Measurements from ENCODE around the gene ADIRF.

DNA sequence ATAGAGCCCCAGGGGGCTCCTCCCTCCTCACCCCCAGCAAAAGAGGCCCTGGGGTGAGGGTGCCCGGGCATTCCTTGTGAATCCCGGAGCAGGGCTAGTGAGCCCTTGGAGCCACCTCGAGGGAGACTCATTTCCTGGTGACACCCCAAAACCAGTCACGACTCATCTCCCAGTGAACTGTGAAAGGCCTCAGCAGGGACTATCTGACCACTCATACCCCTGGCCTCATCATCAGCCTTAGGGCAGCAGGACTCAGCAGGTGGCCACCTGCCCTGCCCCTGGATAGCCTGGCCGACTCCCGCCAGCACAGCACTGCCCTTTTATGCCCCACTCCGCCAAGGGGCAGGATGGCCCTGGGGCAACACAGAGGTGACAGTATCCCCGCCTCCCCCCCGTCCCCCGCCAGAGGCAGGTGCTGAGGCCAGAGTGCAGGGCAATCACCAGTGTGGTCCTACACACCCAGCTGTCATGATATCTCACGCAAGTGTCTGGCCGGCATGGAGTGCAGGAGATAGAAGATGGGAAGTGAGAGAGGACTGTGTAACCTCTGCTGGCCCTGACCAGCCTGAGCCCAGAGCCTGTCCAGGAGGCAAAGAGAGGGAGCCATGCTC, 6.7 kb upstream of the ADIRF start:
- TF ChIP-seq, protein P1, sequence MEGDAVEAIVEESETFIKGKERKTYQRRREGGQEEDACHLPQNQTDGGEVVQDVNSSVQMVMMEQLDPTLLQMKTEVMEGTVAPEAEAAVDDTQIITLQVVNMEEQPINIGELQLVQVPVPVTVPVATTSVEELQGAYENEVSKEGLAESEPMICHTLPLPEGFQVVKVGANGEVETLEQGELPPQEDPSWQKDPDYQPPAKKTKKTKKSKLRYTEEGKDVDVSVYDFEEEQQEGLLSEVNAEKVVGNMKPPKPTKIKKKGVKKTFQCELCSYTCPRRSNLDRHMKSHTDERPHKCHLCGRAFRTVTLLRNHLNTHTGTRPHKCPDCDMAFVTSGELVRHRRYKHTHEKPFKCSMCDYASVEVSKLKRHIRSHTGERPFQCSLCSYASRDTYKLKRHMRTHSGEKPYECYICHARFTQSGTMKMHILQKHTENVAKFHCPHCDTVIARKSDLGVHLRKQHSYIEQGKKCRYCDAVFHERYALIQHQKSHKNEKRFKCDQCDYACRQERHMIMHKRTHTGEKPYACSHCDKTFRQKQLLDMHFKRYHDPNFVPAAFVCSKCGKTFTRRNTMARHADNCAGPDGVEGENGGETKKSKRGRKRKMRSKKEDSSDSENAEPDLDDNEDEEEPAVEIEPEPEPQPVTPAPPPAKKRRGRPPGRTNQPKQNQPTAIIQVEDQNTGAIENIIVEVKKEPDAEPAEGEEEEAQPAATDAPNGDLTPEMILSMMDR (IDR thresholded peaks at IDR 0.05; ENCODE audit: poor library complexity, severe bottlenecking) = no peak
- TF ChIP-seq TAF1 (IDR thresholded peaks at IDR 0.05; ENCODE audit: low read depth) (no peak), SMC3 (conservative IDR thresholded peaks at IDR 0.05; ENCODE audit: poor library complexity) (no peak), POLR2AphosphoS5 (IDR thresholded peaks at IDR 0.05) (no peak), EZH2 (IDR thresholded peaks at IDR 0.05; ENCODE audit: borderline replicate concordance, insufficient read depth, low read length, poor library complexity, severe bottlenecking) (no peak), EP300 (conservative IDR thresholded peaks at IDR 0.05; ENCODE audit: poor library complexity, severe bottlenecking) (no peak)
